ENCODE data around the gene WDR53.

- TF ChIP-seq, protein P1, sequence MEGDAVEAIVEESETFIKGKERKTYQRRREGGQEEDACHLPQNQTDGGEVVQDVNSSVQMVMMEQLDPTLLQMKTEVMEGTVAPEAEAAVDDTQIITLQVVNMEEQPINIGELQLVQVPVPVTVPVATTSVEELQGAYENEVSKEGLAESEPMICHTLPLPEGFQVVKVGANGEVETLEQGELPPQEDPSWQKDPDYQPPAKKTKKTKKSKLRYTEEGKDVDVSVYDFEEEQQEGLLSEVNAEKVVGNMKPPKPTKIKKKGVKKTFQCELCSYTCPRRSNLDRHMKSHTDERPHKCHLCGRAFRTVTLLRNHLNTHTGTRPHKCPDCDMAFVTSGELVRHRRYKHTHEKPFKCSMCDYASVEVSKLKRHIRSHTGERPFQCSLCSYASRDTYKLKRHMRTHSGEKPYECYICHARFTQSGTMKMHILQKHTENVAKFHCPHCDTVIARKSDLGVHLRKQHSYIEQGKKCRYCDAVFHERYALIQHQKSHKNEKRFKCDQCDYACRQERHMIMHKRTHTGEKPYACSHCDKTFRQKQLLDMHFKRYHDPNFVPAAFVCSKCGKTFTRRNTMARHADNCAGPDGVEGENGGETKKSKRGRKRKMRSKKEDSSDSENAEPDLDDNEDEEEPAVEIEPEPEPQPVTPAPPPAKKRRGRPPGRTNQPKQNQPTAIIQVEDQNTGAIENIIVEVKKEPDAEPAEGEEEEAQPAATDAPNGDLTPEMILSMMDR (IDR thresholded peaks at IDR 0.05): no peak
- no peak for TF ChIP-seq POLR2A (IDR thresholded peaks at IDR 0.05)
These were observed 48.9 kb upstream of the WDR53 start for GRCh38 chr3:196617256-196617655.

All from uterus (tissue), 2 donors.